H1 (cell line): ENCODE data around the gene ZNF358. TPM values are rescaled to one million over a fixed set of nuclear protein-coding genes. Genes with fewer than 3 reads are reported as not detected.

Experiments used
- HDAC6 ChIP-seq: IDR thresholded peaks from one replicate; pipeline ENCODE4 v1.7.1; 2012; ENCODE audit warnings: low read depth, mild to moderate bottlenecking, inconsistent platforms, low read length, moderate library complexity
- polyA plus RNA-seq, 7 experiments: library from polyadenylated mRNA; depleted of rRNA in 3 of 7; stranded (reverse) in 5 of 7; unstranded in 2 of 7; fragments of >200 nt in 5 of 7; fragments of 200-250 nt in 2 of 7; gene quantifications; 1 replicate in 5 of 7; 2 replicates in 1 of 7; 4 replicates in 1 of 7; pipeline versions ENCODE4 v1.2.1 to v1.2.3, GENCODE V29; 2011 to 2013; ENCODE audit warnings: missing spikeins in 2 of 7, mixed read lengths in 2 of 7
- total RNA-seq: library from RNA; stranded (reverse); fragmentation: NEBNext Ultra II Directional; extraction: Animal tissue kit (Norgen Biotek cat#: 25700); gene quantifications from 2 replicates; pipeline ENCODE4 v1.2.1, GENCODE V29; 2021

Gene ZNF358
- total and polyA plus RNA-seq, 2 of the 8 experiments (the other 6 are each of a cell fraction or from before 2014, with no cell fraction given) = 40.0 to 60.3 TPM

GRCh38 chr19:7540761-7541474 is 25.0 kb downstream of the ZNF358 start (continued):
- TF ChIP-seq HDAC6 = no peak
- TF ChIP-seq, all 59 proteins: peak for 3
